ENCODE results near the gene RPL29.

DNA sequence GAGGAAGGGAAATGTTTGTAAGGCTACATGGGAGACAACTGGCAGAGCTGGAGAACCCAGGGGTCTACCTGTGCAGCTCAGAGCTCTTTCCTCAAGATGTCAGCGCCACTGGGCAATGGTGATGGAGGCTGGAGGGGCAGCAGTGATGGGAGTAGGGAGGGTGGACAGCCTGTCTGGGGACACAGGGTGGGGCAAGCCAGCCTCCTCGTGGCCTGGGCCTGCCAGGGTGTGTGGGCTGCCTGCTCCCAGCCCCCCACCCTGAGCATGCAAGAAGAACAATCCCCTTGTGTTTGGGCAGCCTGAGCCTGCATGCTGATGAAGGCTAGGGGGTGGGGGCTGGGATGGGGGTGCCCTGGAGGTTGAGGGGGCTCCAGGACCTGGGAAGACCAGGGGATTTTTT lies 29.7 kb downstream of the RPL29 start:
- TF ChIP-seq, protein P1, sequence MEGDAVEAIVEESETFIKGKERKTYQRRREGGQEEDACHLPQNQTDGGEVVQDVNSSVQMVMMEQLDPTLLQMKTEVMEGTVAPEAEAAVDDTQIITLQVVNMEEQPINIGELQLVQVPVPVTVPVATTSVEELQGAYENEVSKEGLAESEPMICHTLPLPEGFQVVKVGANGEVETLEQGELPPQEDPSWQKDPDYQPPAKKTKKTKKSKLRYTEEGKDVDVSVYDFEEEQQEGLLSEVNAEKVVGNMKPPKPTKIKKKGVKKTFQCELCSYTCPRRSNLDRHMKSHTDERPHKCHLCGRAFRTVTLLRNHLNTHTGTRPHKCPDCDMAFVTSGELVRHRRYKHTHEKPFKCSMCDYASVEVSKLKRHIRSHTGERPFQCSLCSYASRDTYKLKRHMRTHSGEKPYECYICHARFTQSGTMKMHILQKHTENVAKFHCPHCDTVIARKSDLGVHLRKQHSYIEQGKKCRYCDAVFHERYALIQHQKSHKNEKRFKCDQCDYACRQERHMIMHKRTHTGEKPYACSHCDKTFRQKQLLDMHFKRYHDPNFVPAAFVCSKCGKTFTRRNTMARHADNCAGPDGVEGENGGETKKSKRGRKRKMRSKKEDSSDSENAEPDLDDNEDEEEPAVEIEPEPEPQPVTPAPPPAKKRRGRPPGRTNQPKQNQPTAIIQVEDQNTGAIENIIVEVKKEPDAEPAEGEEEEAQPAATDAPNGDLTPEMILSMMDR (IDR thresholded peaks at IDR 0.05) = no peak
- no peak for TF ChIP-seq POLR2A (IDR thresholded peaks at IDR 0.05)
- no peak for TF ChIP-seq EP300 (IDR thresholded peaks at IDR 0.05)
- no peak for TF ChIP-seq POLR2AphosphoS5 (IDR thresholded peaks at IDR 0.05)

Data from upper lobe of left lung (tissue), 4 donors.